ENCODE data around the gene LRGUK.

LRGUK gene

GRCh38 chr7:134254311-134254710 lies 127.2 kb downstream of the LRGUK start:
- H3K9me3 ChIP-seq (ENCODE audit: control insufficient read depth, low read length), result no peaks in the 10 kb centered on the region
- no peak for TF ChIP-seq CTCF (IDR thresholded peaks at IDR 0.05)
- H3K4me1 ChIP-seq, result no peaks in the 10 kb centered on the region

DNA sequence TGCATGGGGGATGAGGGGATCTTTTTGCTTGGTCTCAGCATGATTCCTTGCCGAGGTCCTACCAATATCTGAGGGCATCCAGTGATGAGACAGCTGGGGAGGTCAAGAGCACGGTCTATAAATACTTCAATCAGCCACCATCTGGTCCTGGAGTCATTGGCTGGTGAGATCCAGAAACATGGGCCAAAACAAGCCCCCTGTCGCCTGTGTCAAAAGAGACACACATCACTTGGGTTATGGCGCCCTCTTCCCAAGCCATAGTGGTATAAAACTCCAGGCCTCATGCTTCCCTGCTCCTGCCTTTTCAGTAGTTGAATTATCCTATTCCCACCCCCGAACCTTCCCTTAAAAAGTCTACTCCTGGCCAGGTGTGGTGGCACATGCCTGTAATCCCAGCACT lies 128.7 kb downstream of the LRGUK start:
- Histone ChIP-seq H3K9me3 (ENCODE audit: control insufficient read depth, low read length) (no peaks in the 10 kb centered on the region), H3K9ac (no peak overlapping the region), H3K4me1 (no peaks in the 10 kb centered on the region), H3K27ac (no peak overlapping the region), H3K36me3 (ENCODE audit: control insufficient read depth, insufficient read depth, low read length) (no peaks in the 10 kb centered on the region), H3K79me2 (no peaks in the 10 kb centered on the region), H3K27me3 (ENCODE audit: control insufficient read depth, insufficient read depth, low read length) (no peaks in the 10 kb centered on the region), H3K4me3 (ENCODE audit: low read depth, low read length) (no peak overlapping the region), H2AFZ (no peak overlapping the region), H3K4me2 (ENCODE audit: low read length) (no peak overlapping the region)
- TF ChIP-seq CTCF (IDR thresholded peaks at IDR 0.05), result no peak

More at GRCh38 chr7:134254311-134254710, 127.2 kb downstream of the LRGUK start:
- H3K4me2 ChIP-seq (ENCODE audit: low read length), result no peak overlapping the region
- no peaks in the 10 kb centered on the region for H3K79me2 ChIP-seq
- no peak overlapping the region for H2AFZ ChIP-seq
- H3K4me3 ChIP-seq (ENCODE audit: low read depth, low read length), result no peak overlapping the region
- no peak overlapping the region for H3K27ac ChIP-seq
- H3K27me3 ChIP-seq (ENCODE audit: control insufficient read depth, insufficient read depth, low read length), result no peaks in the 10 kb centered on the region
- H3K36me3 ChIP-seq (ENCODE audit: control insufficient read depth, insufficient read depth, low read length), result no peaks in the 10 kb centered on the region
- no peak overlapping the region for H3K9ac ChIP-seq

DNA sequence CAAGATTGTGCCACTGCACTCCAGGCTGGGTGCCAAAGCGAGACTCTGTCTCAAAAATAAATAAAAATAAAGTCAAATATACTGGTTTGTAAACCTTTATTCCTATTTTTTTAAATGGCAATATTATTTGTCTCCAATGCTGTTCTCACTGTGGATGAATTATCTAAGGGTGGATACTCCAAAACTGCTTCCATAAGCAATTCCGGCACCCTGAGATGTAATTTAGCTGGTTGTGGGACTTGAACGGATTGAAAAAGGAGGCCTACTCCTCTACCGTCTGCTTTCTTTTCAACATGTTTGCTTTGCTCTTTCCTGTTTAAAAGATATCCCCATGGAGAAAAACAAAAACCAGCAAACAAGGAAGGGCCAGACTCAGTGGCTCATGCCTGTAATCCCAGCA lies 135.2 kb downstream of the LRGUK start:
- Histone ChIP-seq H3K27me3 (ENCODE audit: control insufficient read depth, insufficient read depth, low read length) (no peaks in the 10 kb centered on the region), H3K4me2 (ENCODE audit: low read length) (no peak overlapping the region), H3K4me3 (ENCODE audit: low read depth, low read length) (no peak overlapping the region), H3K4me1 (no peaks in the 10 kb centered on the region), H2AFZ (no peak overlapping the region), H3K9me3 (ENCODE audit: control insufficient read depth, low read length) (no peaks in the 10 kb centered on the region), H3K79me2 (no peaks in the 10 kb centered on the region), H3K27ac (no peak overlapping the region), H3K36me3 (ENCODE audit: control insufficient read depth, insufficient read depth, low read length) (no peaks in the 10 kb centered on the region), H3K9ac (no peak overlapping the region)
- no peak for TF ChIP-seq CTCF (IDR thresholded peaks at IDR 0.05)

GRCh38 chr7:134276951-134277350 lies 149.8 kb downstream of the LRGUK start:
- no peak for TF ChIP-seq CTCF (IDR thresholded peaks at IDR 0.05)

GRCh38 chr7:134278502-134279153 lies 151.5 kb downstream of the LRGUK start:
- Histone ChIP-seq H3K4me1 (no peaks in the 10 kb centered on the region), H3K9me3 (ENCODE audit: control insufficient read depth, low read length) (no peaks in the 10 kb centered on the region), H3K9ac (no peak overlapping the region), H3K27me3 (ENCODE audit: control insufficient read depth, insufficient read depth, low read length) (no peaks in the 10 kb centered on the region), H3K4me2 (ENCODE audit: low read length) (no peak overlapping the region), H3K27ac (no peak overlapping the region), H3K36me3 (ENCODE audit: control insufficient read depth, insufficient read depth, low read length) (no peaks in the 10 kb centered on the region), H3K79me2 (no peaks in the 10 kb centered on the region), H3K4me3 (ENCODE audit: low read depth, low read length) (no peak overlapping the region), H2AFZ (no peak overlapping the region)
- no peak for TF ChIP-seq CTCF (IDR thresholded peaks at IDR 0.05)

More at GRCh38 chr7:134276951-134277350, 149.8 kb downstream of the LRGUK start:
- Histone ChIP-seq H3K4me1 (no peaks in the 10 kb centered on the region), H3K9me3 (ENCODE audit: control insufficient read depth, low read length) (no peaks in the 10 kb centered on the region), H3K27me3 (ENCODE audit: control insufficient read depth, insufficient read depth, low read length) (no peaks in the 10 kb centered on the region), H3K36me3 (ENCODE audit: control insufficient read depth, insufficient read depth, low read length) (no peaks in the 10 kb centered on the region), H3K4me3 (ENCODE audit: low read depth, low read length) (no peak overlapping the region), H3K27ac (no peak overlapping the region), H3K4me2 (ENCODE audit: low read length) (no peak overlapping the region), H3K9ac (no peak overlapping the region), H2AFZ (no peak overlapping the region), H3K79me2 (no peaks in the 10 kb centered on the region)
